ENCODE measurements around the gene STK11IP.

STK11IP gene

DNA sequence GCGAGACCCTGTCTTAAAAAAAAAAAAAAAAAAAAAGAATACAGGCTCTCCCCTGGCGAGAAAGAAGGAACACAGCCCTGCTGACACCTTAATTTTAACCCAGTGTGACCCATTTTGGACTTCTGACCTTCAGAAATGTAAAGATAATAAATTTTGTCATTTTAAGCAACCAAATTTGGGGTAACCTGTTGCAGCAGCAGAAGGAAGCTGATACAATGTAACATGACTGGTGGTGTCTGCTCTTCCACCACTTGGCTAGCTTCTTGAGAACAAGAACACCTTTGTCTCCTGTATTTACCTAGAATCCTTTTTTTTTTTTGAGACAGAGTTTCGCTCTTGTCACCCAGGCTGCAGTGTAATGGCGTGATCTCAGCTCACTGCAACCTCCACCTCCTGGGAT is 6.6 kb upstream of the STK11IP start:
- no peak for DNase-seq

DNA sequence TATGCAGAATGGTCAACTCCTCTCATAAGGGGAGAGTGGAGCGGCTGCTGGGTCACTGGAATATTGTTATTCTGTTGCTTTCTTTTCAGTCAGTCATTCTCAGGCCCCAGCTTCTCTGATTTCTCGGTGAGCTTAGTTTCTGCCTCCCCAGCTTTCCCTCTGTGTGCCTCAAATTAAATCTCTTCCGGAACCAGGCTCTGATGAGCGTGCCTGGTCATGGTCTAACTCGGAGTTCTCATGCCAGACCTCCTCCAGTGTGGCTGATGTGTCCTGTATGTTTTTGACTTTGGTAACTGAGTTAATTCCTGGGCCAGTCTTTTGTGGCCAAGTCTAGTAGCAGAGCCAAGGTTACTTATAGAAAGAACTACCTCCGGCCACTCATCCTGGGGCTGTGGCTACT is 4.9 kb upstream of the STK11IP start:
- no peak for DNase-seq

DNA sequence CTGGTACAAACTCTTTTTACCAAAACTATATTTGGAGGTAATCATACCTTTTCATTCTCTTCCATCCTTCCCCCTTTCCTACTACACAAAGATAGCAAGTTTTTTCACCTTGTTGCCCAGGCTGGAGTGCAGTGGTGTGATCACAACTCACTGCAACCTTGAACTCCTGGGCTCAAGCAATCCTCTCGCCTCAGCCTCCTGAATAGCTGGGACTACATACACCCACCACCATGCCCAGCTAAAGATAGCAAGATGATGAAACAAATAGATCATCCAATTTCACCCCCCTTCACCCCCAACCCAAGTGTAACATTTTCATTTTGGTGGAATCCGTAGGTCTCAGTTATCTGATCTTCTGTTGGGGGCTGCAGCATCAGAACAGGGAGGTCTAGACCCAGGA is 4.5 kb upstream of the STK11IP start:
- DNase-seq = no peak

DNA sequence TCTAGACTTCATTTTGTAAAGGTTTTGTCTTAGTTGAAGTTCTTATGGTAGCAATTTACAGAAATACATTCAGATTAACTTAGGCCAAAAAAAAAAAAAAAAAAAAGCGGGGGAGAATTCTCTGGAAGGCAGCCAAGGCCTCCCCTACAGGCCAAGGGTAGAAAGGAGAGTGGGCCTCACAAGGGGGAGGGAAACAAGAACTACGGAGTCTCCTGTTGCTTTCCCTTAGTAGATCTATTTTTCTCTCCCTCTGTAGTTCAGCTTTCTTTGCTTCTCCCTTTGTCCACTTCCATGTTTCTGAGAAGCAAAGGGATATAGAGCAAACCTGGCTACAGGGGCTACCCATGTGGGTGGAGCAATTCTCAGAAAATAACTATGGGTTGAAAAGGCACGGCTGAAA is 2.4 kb upstream of the STK11IP start:
- DNase-seq = no peak

DNA sequence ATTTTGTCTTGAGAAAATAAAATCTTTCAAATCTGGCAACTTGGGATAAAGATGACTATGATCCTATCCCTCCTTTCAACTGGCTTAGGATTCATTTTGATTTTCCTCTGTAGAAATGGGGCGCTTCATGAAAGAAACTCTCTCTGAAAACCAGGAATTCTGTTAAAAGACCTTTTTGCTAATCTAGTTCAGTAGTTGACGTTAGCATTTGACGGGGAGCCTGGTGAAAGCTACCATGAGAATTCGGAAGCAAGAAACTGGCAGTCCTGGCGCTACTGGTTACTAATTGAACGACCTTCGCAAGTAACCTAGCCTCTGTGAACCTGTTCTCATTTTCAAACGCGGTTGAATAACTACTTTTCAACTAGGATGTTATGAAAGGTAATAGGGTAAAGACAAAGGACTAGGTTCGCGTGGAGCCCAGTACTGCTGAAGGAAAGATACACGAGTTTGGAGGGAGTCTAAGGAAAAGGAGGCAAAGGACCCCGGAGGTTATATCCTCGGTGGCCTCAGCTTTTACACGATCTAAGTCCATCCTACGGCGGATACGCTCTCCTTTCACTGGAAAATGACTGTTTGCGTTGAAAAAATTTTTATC is 604 bp upstream of the STK11IP start:
- DNase-seq = no peak

DNA sequence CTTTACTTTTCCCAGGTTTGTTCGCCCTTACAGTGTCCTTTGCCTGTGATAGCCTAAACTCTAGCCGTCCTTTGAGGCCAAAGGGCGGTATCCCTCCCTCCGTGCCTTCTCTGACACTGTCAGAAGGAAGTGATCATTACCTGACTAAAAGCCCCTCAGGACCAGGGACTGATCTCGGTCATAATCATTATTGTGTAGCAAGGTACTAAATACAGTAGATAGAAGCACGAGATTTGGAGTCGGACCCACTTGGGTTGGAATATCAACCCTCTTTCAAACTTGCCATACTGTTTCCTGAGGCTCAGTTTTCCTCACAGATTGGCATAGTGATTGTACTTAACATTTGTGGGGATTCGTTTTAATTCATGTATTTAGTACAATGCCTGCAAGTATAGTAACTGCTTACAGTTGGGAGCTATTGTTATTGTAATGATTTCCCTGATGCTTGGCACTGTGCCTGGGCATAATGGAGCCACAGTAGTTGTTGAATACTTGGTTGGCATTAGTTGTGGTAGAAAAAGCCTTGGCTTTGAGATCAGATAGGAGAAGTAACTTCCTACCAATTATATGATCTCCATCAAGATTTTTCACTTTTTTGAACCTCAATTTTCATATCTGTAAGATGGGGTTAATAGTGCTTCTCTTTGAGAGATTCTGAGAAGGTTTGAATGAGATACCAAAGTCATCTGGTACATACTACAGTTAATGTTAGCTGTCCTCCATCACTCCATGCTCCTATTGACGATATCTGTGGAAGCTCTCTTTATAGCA is 836 bp downstream of the STK11IP start:
- DNase-seq = no peak

DNA sequence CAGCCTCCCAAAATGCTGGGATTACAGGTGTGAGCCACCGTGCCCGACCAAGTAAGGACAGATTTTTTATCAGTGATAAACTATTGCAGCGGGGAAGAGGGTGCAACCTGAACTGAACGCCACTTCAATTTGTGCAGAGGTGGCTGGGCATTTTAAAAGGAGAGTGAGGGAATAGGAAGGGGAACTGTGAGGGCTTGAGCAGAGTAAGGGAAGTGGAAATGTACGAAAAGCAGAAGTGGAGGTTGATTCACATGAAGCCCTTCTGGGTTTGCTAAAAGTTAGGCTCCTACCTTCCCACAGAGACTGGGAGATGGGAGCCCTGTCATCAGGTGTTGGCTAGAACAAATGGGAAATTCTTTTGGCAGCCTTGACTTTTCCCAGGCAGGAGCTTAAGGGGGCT is 6.1 kb downstream of the STK11IP start:
- no peak for DNase-seq

DNA sequence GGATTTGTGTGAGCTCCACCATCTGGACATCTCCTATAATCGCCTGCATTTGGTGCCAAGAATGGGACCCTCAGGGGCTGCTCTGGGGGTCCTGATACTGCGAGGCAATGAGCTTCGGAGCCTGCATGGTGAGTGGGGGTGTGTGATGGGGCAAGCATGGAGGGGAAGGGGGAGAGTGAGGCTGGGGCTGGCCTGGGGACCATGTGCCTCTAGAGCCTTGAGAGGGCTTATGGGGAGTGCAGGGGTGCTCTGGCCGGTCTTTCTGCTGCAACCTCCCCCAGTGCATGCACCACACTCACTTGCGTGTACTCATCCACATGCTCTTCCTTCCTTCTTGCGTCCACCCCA is 7.9 kb downstream of the STK11IP start:
- no peak for DNase-seq

DNA sequence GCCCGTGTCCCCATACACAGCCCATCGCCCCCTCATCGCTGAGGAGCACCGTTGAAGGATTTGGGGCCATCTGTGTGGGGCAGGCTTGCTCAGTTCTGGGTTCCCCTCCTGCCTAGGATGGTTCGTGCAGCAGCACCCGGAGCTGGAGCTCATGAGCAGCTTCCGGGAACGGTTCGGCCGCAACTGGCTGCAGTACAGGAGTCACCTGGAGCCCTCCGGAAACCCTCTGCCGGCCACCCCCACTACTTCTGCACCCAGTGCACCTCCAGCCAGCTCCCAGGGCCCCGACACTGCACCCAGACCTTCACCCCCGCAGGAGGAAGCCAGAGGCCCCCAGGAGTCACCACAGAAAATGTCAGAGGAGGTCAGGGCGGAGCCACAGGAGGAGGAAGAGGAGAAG is 10.3 kb downstream of the STK11IP start:
- DNase-seq = no peak

DNA sequence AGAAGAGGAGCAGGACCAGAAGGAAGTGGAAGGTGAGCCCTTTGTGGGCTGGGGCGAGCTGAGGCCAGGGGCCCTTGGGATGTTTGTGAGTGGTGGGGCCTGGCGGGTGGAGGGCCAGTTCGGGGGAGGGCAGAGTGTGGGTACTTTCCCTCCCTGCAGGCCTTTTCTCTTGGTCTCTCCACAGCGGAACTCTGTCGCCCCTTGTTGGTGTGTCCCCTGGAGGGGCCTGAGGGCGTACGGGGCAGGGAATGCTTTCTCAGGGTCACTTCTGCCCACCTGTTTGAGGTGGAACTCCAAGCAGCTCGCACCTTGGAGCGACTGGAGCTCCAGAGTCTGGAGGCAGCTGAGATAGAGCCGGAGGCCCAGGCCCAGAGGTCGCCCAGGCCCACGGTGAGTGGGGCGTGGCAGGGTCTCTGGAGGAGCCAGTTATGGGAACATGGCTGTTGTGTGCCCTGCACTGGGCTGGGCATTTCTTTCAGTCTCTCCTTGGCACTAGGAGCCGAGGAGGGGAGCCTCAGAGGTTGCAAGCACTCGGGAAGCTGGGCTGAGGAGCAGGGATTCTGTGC is 10.8 kb downstream of the STK11IP start:
- no peak for DNase-seq

DNA sequence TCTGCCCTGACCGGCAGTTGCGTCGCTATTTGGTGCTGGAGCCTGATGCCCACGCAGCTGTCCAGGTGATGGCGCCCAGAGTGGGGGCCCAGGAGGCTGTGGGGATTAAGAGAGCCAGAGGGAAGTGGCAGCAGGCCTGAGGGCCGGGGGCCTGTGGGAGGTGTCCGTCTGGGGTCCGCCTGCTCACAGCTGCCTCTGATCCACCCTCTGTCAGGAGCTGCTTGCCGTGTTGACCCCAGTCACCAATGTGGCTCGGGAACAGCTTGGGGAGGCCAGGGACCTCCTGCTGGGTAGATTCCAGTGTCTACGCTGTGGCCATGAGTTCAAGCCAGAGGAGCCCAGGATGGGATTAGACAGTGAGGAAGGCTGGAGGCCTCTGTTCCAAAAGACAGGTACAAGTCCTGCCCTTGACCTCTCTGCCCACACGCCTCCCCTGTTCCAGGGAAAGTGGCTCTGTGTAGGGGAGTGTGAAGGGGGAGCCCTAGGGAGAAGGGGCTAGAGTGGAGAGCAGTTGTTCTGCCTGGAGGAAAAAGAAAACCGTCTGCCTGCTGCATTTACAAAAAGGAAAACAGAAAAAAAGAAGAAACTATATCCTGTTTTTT is 11.6 kb downstream of the STK11IP start:
- DNase-seq = no peak

DNA sequence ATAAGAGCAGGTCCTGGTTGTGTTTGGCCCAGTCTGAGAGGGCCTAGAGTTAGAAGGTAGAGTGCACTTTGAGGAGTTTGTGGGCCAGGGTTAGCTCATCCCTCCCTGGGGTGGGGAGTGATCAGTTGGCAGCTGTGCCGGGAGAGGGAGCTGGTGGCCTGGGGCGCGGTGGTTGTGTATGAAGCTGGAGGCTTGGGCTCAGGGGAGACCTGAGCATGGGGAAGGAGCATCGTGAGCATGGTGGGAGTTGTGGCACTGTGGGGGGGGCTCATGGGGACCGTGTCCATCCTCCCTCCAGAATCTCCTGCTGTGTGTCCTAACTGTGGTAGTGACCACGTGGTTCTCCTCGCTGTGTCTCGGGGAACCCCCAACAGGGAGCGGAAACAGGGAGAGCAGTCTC is 13.6 kb downstream of the STK11IP start:
- DNase-seq = no peak

DNA sequence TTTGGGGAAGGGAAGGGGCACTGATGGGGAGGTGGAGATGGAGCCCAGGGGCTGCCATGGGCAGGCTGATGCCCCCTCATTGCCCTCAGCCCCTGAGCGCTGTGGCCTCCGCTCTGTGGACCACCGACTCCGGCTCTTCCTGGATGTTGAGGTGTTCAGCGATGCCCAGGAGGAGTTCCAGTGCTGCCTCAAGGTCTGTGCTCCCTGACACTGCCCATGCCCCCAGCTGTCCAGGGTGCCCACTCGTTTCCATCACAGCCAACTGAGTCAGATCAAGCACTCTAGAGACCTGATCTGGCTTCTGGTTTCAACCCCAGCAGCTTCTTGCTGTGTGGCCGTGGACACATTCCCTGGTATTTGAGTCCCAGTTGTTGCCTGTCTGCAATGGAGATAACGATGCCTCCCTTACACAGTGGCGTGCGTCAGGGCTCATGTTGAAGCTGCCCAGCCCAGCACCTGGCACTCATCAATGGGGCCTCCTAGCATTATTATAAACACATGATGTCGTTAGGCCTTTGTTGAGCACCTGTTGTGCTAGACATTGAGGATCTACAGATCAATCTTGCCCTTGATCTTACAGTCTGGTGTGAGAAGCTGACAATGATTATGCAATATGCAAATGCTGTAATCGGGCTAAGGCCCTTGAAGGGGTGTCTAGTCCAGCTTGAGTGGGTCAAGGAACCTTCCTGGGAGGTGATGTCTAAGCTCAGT is 14.4 kb downstream of the STK11IP start:
- no peak for DNase-seq

DNA sequence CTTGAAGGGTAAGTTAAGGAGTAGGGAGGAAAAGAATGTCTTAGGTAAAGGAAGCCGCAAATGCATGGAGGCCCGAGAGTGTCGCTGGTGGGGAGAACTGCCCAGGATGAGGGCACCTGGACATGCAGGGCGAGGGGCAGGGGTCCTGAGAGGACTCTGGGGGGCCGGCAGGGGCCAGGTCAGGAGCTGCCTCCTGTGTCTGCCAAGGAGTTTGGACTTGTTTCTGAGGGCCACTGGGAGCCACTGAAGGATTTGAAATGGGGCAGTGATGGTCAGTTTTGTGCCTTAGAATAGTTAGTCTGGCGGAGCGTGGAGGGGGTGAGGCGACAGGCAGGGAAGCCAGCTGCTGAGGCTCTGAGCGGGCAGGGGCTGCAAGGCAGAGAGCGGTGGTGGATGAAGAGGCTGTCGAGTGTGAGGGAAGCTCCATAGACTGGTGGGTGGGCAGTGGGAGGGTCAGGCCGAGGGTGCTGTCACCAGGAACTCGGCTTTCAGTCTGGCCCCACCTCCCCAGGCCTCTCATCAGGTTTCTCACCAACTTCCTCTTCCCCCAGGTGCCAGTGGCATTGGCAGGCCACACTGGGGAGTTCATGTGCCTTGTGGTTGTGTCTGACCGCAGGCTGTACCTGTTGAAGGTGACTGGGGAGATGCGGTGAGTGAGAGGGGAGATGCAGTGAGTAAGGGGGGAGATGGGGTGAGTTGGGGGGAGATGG is 15.1 kb downstream of the STK11IP start:
- no peak for DNase-seq

DNA sequence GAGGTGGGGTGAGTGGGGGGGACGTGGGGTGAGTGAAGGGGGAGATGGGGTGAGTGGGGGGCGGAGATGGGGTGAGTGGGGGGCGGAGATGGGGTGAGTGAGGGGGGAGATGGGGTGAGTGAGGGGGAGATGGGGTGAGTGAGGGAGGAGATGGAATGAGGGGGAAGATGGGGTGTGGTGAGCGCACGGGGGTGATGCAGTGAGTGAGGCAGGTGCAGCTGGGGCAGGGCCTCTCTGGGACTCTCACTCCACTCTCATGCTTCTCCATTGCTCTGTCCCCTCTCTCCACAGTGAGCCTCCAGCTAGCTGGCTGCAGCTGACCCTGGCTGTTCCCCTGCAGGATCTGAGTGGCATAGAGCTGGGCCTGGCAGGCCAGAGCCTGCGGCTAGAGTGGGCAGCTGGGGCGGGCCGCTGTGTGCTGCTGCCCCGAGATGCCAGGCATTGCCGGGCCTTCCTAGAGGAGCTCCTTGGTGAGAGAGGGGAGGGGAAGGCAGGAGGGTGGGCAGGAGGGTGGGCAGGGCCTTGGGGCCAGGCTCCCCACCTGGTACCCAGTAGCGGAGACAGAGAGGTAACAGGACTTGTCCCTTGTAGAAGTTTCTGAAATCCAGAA is 15.9 kb downstream of the STK11IP start:
- DNase-seq = no peak

DNA sequence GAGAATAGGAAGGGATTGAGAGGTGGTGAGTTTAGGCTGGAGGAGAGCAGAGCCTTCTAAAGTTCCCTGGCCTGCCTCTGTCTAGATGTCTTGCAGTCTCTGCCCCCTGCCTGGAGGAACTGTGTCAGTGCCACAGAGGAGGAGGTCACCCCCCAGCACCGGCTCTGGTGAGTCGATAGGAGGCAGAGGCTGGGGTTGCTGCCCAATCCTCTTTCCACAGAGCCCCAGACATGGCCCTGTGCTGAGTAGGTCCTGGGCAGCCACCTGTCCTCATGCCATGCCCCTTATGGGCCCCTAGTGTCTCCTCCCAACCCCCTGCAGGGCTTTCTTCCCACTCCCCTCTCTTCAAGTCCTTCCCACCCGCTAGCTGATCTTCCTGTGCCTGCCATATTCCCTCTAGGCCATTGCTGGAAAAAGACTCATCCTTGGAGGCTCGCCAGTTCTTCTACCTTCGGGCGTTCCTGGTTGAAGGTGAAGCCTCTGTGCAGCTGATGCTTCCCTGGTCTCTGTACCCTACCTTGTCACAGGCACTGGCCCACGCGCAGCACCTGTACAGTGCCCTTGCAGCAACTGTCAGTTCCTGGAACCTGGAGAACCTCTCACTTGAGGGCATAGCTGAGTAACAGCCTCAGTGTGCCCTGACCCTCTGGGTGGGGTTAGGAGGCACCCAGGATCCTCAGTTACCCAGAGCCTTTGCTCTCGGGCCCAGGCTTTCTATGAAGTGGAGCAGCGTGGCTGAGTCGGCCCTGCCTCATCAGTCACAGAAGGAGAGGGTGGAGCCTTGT is 16.6 kb downstream of the STK11IP start:
- no peak for DNase-seq

DNA sequence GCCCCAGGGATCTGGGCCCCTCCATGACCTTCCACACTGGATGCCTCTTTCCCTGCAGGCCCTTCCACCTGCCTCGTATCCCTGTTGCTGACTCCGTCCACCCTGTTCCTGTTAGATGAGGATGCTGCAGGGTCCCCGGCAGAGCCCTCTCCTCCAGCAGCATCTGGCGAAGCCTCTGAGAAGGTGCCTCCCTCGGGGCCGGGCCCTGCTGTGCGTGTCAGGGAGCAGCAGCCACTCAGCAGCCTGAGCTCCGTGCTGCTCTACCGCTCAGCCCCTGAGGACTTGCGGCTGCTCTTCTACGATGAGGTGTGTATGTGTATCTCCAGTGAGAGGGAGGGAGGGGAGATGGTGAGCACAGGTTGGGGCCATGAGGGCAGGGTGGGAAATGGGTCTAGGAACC is 17.4 kb downstream of the STK11IP start:
- no peak for DNase-seq

DNA sequence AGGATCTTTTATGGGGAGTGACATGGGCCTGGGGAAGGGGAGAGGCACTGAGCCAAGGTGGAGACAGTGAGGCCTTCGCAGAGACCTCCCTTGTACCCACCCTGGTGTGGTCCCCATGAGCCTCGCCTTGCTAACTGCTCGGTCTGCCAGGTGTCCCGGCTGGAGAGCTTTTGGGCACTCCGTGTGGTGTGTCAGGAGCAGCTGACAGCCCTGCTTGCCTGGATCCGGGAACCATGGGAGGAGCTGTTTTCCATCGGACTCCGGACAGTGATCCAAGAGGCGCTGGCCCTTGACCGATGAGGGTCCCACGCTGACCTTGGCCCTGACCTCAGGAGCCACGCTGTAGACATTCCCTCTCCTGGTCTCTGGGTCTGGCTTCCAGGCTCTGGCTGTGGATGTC is 18.2 kb downstream of the STK11IP start:
- DNase-seq = no peak

DNA sequence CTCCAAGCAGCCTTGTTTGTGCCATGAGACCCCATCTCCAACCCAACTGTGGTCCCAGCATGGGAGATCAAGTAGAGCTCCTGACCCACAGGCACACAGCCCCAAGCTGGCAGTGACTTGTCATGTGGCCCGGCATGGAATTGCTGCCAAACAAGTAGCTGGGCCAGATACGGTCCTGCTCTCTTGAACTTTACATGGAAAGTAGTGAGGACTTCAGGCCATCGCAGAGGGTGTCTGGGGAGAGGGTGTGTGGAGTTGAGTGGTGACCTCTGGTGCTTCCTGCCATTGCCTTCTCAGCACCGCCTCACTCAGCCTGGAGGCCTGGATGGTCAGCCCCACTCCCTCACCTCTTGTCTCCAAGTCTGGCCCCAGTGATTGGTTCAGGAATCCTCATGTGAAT is 18.9 kb downstream of the STK11IP start:
- no peak for DNase-seq

DNA sequence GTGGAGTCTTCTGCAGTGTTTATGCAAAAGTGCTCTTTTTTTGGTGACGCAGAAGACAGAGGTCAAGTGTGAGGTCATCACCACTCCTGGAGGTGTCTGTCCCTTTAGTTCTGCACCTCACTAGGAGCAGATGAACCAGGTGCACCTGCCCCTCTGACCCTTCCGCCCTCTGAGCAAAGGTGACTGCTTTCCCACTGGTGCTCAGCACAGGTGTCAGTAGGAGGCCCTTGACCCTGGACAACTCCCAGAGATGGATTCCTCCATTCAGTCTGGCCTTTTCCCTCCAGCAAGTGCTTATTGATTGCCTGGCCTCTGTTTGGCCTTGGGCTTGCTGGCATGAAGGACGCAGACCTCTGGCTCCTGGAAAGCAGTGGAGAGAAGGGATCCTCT is 21.1 kb downstream of the STK11IP start:
- no peak for DNase-seq

DNA sequence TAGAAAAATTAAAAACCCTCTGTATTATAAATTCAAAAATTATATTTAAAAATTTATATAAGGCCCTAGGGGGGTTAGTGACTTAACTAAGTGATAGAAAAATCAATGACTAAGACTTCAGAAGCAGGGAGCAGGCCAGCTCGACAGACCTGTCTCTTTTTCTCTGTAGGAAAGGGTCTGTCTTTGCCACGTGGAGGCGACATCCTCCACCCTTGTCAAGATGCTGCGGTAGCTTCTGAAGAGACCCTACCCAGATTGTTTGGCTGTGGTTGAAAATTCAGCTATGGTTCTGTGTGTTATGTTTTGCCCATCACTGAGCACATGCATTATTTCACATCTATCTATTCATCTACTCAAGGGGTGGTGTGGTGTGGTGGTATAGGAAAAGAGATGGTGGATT is 21.6 kb downstream of the STK11IP start:
- DNase-seq = no peak

DNA sequence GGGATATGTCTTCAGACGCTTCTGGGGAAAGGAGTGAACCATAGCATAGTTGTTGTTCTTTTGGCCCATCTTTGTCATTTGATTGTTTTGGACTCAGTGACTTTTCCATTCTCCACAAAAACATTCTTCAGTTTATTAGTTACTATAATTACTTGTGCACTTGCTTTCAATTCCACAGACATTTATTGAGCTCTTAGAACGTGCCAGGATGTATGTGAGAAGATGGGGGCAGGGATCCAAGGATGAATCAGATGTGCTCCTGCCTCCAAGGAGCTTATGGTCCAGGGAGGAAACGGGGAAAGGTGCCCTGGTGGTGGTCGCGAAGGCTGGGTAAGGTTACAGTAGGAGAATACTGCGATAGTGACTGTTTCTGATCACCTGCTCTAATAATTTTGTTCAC is 22.9 kb downstream of the STK11IP start:
- no peak for DNase-seq
